Skeletal muscle tissue (tissue), 4 donors: ENCODE results near the gene PCARE. TPM values are rescaled to one million over a fixed set of nuclear protein-coding genes. Genes with fewer than 3 reads are reported as not detected.

Experiments
- H3K27ac ChIP-seq: one replicate; pipeline ENCODE4 v1.7.0; 2013; ENCODE audit warnings: mild to moderate bottlenecking, low read depth, low read length, inconsistent platforms
- H3K27me3 ChIP-seq, 3 donors: one replicate each; pipeline ENCODE4 v1.7.0; 2013; ENCODE audit warnings: low read length in 3 of 3; ENCODE audit not compliant: control insufficient read depth in 3 of 3, insufficient read depth in 3 of 3
- H3K36me3 ChIP-seq, 3 donors: one replicate each; pipeline ENCODE4 v1.7.0; 2013; ENCODE audit warnings: low read length in 3 of 3; ENCODE audit not compliant: control insufficient read depth in 3 of 3, insufficient read depth in 3 of 3
- H3K4me1 ChIP-seq, 3 donors: one replicate each; pipeline ENCODE4 v1.7.0; 2013; ENCODE audit warnings: low read length in 3 of 3, mild to moderate bottlenecking in 3 of 3; ENCODE audit not compliant: control insufficient read depth in 3 of 3, insufficient read depth in 3 of 3
- H3K4me3 ChIP-seq, 3 donors: one replicate each; pipeline ENCODE4 v1.7.0; 2013; ENCODE audit warnings: low read length in 3 of 3
- H3K9ac ChIP-seq, 3 donors: one replicate each; pipeline ENCODE4 v1.7.0; 2013; ENCODE audit warnings: low read length in 3 of 3, mild to moderate bottlenecking in 3 of 3, moderate library complexity in 2 of 3, low read depth in 1 of 3
- H3K9me3 ChIP-seq, 3 donors: one replicate each; pipeline ENCODE4 v1.7.0; 2013; ENCODE audit warnings: low read length in 3 of 3; ENCODE audit not compliant: control insufficient read depth in 3 of 3
- total RNA-seq: library from RNA; depleted of rRNA; stranded (reverse); fragments of >200 nt; gene quantifications from one replicate; pipeline ENCODE4 v1.2.3, GENCODE V29; 2014
- donor health status: Osteomylitis.

PCARE gene
- total RNA-seq, 1 donor from 2014 or later = under 0.01 TPM

- H3K9me3 ChIP-seq = no peaks in the 10 kb centered on the region
- H3K9ac ChIP-seq = peak overlapping the region in 2 of 3 donors; percentile 33 to 92
- peaks cover 0 to 7% (median 0%) of the 10 kb centered on the region in 3 donors for H3K36me3 ChIP-seq
- H3K27ac ChIP-seq = peak overlapping the region; percentile 46
- H3K4me3 ChIP-seq = peak overlapping the region in 2 of 3 donors; percentile 14 to 81
- H3K4me1 ChIP-seq = peaks cover 65 to 91% (median 77%) of the 10 kb centered on the region in 3 donors
- peaks cover 0 to 2% (median 0%) of the 10 kb centered on the region in 3 donors for H3K27me3 ChIP-seq
Observed at GRCh38 chr2:29014331-29014730, 60.0 kb downstream of the PCARE start.

DNA sequence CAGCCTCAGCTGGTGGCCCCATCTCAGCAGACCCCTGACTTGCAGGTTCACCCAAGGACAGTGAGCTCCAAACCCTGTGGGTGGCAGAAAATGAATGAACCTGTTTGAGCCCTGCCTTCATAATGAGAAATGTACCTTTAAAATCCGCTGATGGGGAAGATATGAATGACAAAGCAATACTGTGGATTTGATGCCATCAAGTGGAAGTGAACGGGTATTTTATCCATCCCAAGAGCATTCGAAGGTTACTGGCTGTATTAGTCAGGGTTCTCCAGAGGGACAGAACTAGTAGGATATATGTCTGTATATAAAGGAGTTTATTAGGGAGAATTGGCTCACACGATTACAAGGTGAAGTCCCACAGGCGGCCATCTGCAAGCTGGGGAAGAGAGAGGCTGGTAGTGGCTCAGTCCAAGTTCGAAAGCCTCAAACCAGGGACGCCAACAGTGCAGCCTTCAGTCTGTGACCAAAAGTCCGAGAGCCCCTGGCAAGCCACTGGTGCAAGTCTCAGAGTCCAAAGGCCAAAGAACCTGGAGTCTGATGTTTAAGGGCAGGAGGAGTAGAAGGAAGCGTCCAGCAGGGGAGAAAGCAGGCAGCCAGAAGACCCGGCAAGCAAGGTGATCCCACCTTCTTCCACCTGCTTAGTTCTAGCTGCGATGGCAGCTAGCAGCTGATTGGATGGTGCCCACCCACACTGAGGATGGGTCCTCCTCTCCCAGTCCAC lies 61.1 kb downstream of the PCARE start:
- H3K27me3 ChIP-seq = peaks cover 0 to 2% (median 0%) of the 10 kb centered on the region in 3 donors
- peak overlapping the region in 1 of 3 donors; percentile 81 for H3K4me3 ChIP-seq
- H3K9ac ChIP-seq = peak overlapping the region in 2 of 3 donors; percentile 20 to 92
- no peaks in the 10 kb centered on the region for H3K9me3 ChIP-seq
- peak overlapping the region; percentile 91 for H3K27ac ChIP-seq
- peaks cover 65 to 93% (median 79%) of the 10 kb centered on the region in 3 donors for H3K4me1 ChIP-seq
- H3K36me3 ChIP-seq = peaks cover 0 to 7% (median 0%) of the 10 kb centered on the region in 3 donors

- Histone ChIP-seq H3K4me1 (peaks cover 65 to 83% (median 79%) of the 10 kb centered on the region in 3 donors), H3K9ac (peak overlapping the region; percentile 71 to 92 (median 79))
Observed at GRCh38 chr2:29012211-29012681, 62.1 kb downstream of the PCARE start.

More at GRCh38 chr2:29012211-29012681, 62.1 kb downstream of the PCARE start:
- Histone ChIP-seq H3K4me3 (peak overlapping the region; percentile 46 to 81 (median 49)), H3K9me3 (no peaks in the 10 kb centered on the region), H3K27ac (peak overlapping the region; percentile 91), H3K36me3 (no peaks in the 10 kb centered on the region), H3K27me3 (peaks cover 0 to 2% (median 0%) of the 10 kb centered on the region in 3 donors)

Other genes with a start within 250 kb of the PCARE start
- gene TRMT61B, start 204.2 kb downstream of the PCARE start, total RNA-seq = 25.6 TPM
- 39.1 TPM for gene WDR43, start 179.9 kb downstream of the PCARE start, total RNA-seq
- gene TOGARAM2, start 93.2 kb downstream of the PCARE start, total RNA-seq = 0.52 TPM
- 27.7 TPM for gene CLIP4, start 40.9 kb upstream of the PCARE start, total RNA-seq